Measurements from ENCODE around the gene CTNNA1. TPM values are rescaled to one million over a fixed set of nuclear protein-coding genes. Genes with fewer than 3 reads are reported as not detected.

Gene CTNNA1
- total and polyA plus RNA-seq, 9 of the 15 experiments (the other 6 are each of a cell fraction or from before 2014, with no cell fraction given): 29.6 to 117 (median 89.1) TPM

- no peak overlapping the region for H3K9ac ChIP-seq (ENCODE audit: insufficient read depth in 1 of 2, low read depth in 2 of 2, low read length in 2 of 2)
- in situ Hi-C loops (cut with MboI) (no loop called here), intact Hi-C loops (cut with micrococcal nuclease) (no loop called here)
- H3K27me3 ChIP-seq (ENCODE audit: control insufficient read depth in 2 of 2, insufficient read depth in 2 of 2, low read length in 2 of 2): no peaks in the 10 kb centered on the region
- no peaks in the 10 kb centered on the region for H3K4me1 ChIP-seq (replicated peaks in 1 of 2; ENCODE audit: control insufficient read depth in 2 of 2, insufficient read depth in 2 of 2, low read length in 2 of 2)
- no peaks in the 10 kb centered on the region; the same call in 1 of the 2 replicates for H3K9me3 ChIP-seq (replicated peaks; ENCODE audit: control insufficient read depth, insufficient read depth, low read depth, low read length)
- no peak for ATAC-seq
- no peak overlapping the region for H3K4me2 ChIP-seq (ENCODE audit: insufficient read depth, low read length)
- 0 out of 3 replicates have a peak, but pooled peaks cover 4% of the 10 kb centered on the region for H3K79me2 ChIP-seq (ENCODE audit: control insufficient read depth, insufficient read depth, low read length)
- H3K9me1 ChIP-seq (ENCODE audit: control insufficient read depth, insufficient read depth, low read length): peaks cover 4% of the 10 kb centered on the region
- no TSS peak for BruUV-seq (replicated peaks)
- H2AFZ ChIP-seq (ENCODE audit: low read depth, low read length): no peak overlapping the region
- no peak for FAIRE-seq
- ChIA-PET CTCF (ENCODE audit: low intra/inter-chr PET ratio) (no interaction called here), POLR2A (interaction anchor here (0.6 to 1.6 kb wide), 3 partner anchors 9 to 215 kb away, joined by 3 read pairs; no protein-coding TSS in a partner anchor)
- H3K4me3 ChIP-seq: no peak overlapping the region
- no peak overlapping the region for H3K27ac ChIP-seq (ENCODE audit: extremely low read depth, low read depth, low read length)
- H4K20me1 ChIP-seq (replicated peaks; ENCODE audit: control insufficient read depth, insufficient read depth, low read length): no peaks in the 10 kb centered on the region
- TF ChIP-seq JUND (IDR thresholded peaks at IDR 0.05; ENCODE audit: borderline replicate concordance, low read depth, low read length): 0 out of 2 replicates have a peak, but pooled peaks have one; percentile 9
- TF ChIP-seq JUND (tag; IDR thresholded peaks at IDR 0.05; ENCODE audit: borderline replicate concordance, low read depth, low read length): peak; percentile 50; the same call in 1 of the 3 replicates
- TF ChIP-seq REST (IDR thresholded peaks at IDR 0.05; ENCODE audit: borderline replicate concordance): no peak
- TF ChIP-seq REST (CRISPR knock-in tag; IDR thresholded peaks at IDR 0.05; ENCODE audit: low read depth): no peak
- DNase-seq (ENCODE audit: extremely low read depth in 1 of 4, low spot score in 3 of 4): no peak
- peaks cover 7% of the 10 kb centered on the region; the same call in 2 of the 3 replicates for H3K36me3 ChIP-seq (ENCODE audit: control insufficient read depth, insufficient read depth, low read length)
Observed at GRCh38 chr5:138805096-138805495, 51.9 kb downstream of the CTNNA1 start.

All from K562 (cell line).